Endometrial microvascular endothelial cells (primary cell): ENCODE data around the gene KXD1. TPM values are rescaled to one million over a fixed set of nuclear protein-coding genes. Genes with fewer than 3 reads are reported as not detected.
"Not testable (repeated sequence)": the region's sequence is repeated elsewhere in the genome, so short reads cannot be mapped to it uniquely, and the experiment has no call there.

Experiments used
- in situ Hi-C: cut with HindIII; loops from 2 replicates; pipeline ENCODE4 v1.10.0; 2017; ENCODE audit warnings: low sequenced_read_pairs, low pct_unique_long_range_greater_than_20kb; ENCODE audit errors: inconsistent ontology term
- total RNA-seq: library from RNA; depleted of rRNA; stranded (reverse); fragments of >200 nt; gene quantifications from one replicate; pipeline ENCODE4 v1.2.3, GENCODE V29; 2015; ENCODE audit errors: inconsistent ontology term

KXD1 gene
- total RNA-seq, 1 donor from 2014 or later: 194 TPM

GRCh38 chr19:18571564-18572344 is 14.1 kb downstream of the KXD1 start, which contains the start of gene UBA52:
UBA52 (plus strand) TSS chr19:18571857; CDS start chr19:18573301, 1,444 bp downstream.
- in situ Hi-C loops: no loop called here

- in situ Hi-C loops: no loop called here
Measured at GRCh38 chr19:18574691-18575291, 17.1 kb downstream of the KXD1 start.

GRCh38 chr19:18576383-18576782 is 18.7 kb downstream of the KXD1 start:
- in situ Hi-C loops: no loop called here

- in situ Hi-C loops: no loop called here
Measured at GRCh38 chr19:18577365-18577914, 19.8 kb downstream of the KXD1 start.

- in situ Hi-C loops: no loop called here
Measured at GRCh38 chr19:18580311-18580710, 22.6 kb downstream of the KXD1 start.

GRCh38 chr19:18586306-18586705 is 28.6 kb downstream of the KXD1 start:
- in situ Hi-C loops: no loop called here

- in situ Hi-C loops: no loop called here
Measured at GRCh38 chr19:18587561-18587960, 29.9 kb downstream of the KXD1 start.

GRCh38 chr19:18587962-18588610 is 30.4 kb downstream of the KXD1 start:
- in situ Hi-C loops: no loop called here

- in situ Hi-C loops: no loop called here
Measured at GRCh38 chr19:18588611-18589379, 31.1 kb downstream of the KXD1 start, which contains the start of gene REX1BD. REX1BD (plus strand) TSS chr19:18588798; CDS start chr19:18588802, 4 bp downstream.

GRCh38 chr19:18589380-18590272 is 32.0 kb downstream of the KXD1 start:
- in situ Hi-C loops: no loop called here

- in situ Hi-C loops: no loop called here
Measured at GRCh38 chr19:18590273-18591272, 32.9 kb downstream of the KXD1 start.

GRCh38 chr19:18591735-18592385 is 34.2 kb downstream of the KXD1 start:
- in situ Hi-C loops: no loop called here

- in situ Hi-C loops: not testable (repeated sequence)
Measured at GRCh38 chr19:18592732-18593131, 35.1 kb downstream of the KXD1 start.

GRCh38 chr19:18593367-18594095 is 35.9 kb downstream of the KXD1 start:
- in situ Hi-C loops: no loop called here

- in situ Hi-C loops: no loop called here
Measured at GRCh38 chr19:18594096-18594823, 36.6 kb downstream of the KXD1 start.
